HCT116 (cell line): ENCODE data around the gene TMEM156.

Source experiments
- ELF1 ChIP-seq: IDR thresholded peaks from 2 replicates; pipeline ENCODE4 v1.6.1; 2012; ENCODE audit warnings: low read depth, borderline replicate concordance
- POLR2A ChIP-seq: IDR thresholded peaks from 2 replicates; pipeline ENCODE4 v1.7.0; 2011; ENCODE audit warnings: borderline replicate concordance; ENCODE audit not compliant: insufficient read depth, insufficient read length; ENCODE audit errors: extremely low read depth
- RAD21 ChIP-seq: IDR thresholded peaks from 2 replicates; pipeline ENCODE4 v1.6.1; 2012; ENCODE audit warnings: low read depth, mild to moderate bottlenecking
- ZNF274 ChIP-seq: fragments of 200-500 bp; sonication (Bioruptor generic); IDR thresholded peaks from 2 replicates; pipeline ENCODE4 v1.6.1; 2014; ENCODE audit warnings: mild to moderate bottlenecking, low read depth, low read length, inconsistent platforms

DNA sequence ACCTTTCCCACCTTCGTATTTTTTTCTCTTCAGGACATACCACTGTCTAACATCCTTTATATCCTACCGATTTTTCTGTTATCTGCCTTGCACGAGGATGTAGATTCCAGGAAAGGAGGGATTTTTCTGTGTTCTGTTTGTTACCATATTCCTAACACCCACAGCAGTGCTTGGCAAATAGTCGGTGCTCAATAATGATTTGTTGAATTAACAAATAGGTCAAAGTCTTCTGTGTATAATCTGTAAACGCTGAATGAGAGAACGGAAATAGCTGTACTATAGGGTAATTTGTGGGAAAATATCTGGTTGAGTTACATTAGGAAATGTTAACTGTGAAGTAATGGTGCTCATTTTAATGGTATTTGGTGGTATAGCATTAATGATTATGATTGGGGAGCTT, 81.5 kb downstream of the TMEM156 start:
- TF ChIP-seq RAD21 (no peak), ELF1 (no peak), POLR2A (no peak), ZNF274 (no peak)
